ENCODE data around the gene ETDB. TPM values are rescaled to one million over a fixed set of nuclear protein-coding genes. Genes with fewer than 3 reads are reported as not detected.
A peak's percentile ranks its signal among the peaks of the same experiment; 100 is the strongest.
"Not testable (repeated sequence)": the region's sequence is repeated elsewhere in the genome, so short reads cannot be mapped to it uniquely, and the experiment has no call there.

ETDB gene
- not detected in 2 replicates for total RNA-seq (2014; rRNA removed; shearing (Covaris generic))

DNA sequence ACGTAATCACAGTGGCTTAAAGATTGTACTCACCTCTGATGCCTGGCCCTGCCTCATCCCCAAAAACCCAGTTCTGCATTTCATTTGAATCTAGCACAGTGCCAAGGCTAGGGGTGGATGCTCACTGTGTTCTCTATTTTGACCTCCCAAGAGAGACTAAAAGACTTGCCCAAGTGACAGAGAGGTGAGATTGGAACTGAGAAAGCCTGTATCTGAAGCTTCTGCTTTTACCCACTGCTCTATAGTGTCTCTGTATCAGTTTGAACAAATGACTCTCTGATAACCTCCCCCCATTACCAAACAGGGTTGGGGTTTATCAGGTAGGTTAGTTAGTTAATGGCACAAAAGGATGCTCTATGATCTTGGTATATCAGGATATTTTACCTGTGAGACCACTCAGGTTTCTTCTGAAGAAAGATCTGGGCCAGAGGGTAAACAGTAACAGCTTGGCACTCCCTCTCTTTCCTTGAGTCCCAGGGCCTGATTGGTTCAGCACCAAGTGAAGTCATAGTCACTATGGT, at the start of gene ETDB:
ETDB (minus strand) TSS at position 471 of the 521 bp plus-strand sequence. CDS start 1,265 bp downstream, outside the sequence.
- DNase-seq (ENCODE audit: low spot score) = not testable (repeated sequence)

DNA sequence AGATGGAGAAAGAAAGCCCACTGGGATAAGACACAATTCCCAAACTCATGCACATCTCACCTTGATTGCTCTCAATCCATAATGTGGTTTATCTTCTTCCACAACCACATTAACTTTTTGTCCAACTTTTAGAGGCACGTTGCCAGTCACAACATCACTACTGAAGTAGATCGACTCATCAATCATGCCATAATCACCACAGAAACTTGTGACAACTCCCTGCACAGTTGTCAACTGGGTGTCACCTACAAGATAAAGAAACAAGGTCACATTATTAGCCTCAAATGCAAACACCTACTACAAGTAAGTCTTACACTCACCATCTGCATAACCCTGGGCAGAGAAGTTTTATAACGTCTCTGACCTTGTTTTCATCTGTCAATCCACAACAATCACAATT, 49.2 kb upstream of the ETDB start:
- not testable (repeated sequence) for DNase-seq (ENCODE audit: low spot score)

DNA sequence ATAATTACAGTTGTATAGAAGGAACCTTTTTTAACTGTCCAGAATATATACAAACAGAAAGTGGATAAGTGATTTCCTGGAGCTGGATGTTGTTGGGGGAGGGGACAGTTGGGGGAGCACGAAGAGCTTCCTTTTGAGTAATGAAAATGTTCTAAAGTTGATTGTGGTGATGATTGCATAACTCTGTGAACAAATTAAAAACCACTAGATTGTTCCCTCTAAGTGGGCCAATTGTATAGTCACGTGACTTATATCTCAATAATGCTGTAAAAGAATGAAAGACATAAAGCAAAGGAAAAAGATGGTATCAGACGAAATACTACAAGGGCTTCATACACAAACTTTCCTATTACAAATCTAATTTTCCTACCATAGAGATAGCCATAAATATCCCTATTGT, 48.2 kb upstream of the ETDB start:
- no peak for DNase-seq (ENCODE audit: low spot score)

DNA sequence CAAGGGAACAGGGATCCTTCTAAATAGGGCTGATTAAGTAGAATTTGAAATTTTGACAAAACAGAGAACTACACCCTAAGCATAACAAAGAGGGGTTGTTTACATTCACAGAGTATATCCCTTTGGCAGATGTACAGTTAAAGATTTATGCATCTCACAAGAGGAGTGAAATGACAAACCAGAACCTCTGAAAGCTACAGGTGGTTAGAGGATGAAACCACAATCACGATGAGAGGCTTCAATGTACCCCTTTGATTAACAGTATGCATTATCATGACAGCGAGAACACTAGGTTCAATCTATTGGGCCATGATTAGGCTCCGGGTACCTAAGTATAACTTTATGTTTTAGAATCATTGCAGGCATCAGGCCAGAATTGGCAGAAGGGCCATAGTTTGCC, 34.4 kb upstream of the ETDB start:
- not testable (repeated sequence) for DNase-seq (ENCODE audit: low spot score)

DNA sequence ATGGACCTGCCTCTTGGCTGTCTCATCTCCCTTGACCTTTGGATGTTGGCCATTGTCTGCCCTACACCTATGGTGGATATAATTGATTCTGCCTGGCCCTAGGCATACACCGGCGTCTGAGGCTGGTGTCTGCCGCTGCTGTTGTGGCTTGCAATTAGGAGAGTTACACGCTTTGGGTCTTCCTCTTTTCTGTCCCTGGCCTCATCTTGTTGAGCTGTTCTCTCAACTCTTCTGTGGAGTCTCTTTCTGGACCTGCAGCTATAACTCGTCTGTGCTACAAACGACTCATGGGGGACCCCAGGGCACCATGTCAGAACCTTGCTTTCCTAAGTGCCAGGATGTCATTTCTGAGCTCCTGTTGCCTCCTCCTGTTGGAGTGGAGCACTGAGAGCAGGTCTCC, 5.8 kb upstream of the ETDB start:
- not testable (repeated sequence) for DNase-seq (ENCODE audit: low spot score)

DNA sequence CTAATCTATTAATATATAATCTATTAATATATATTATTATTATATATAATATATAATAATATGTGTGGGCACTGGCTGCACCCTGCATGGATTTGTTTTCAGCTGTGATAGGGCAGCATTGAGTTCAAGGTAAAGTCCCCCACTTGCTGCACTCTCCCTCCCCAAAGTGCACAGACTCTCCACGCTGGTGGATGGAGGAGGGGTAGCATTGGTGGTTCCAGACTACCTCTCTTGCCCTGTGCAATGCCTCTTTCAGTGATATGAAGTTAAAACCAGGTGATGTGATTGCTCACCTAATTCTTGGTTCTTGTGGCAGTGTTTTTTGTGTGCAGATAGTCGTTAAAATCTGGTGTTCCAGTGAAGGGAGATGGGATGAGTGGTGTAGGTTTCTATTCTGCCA, 4.3 kb downstream of the ETDB start:
- not testable (repeated sequence) for DNase-seq (ENCODE audit: low spot score)

DNA sequence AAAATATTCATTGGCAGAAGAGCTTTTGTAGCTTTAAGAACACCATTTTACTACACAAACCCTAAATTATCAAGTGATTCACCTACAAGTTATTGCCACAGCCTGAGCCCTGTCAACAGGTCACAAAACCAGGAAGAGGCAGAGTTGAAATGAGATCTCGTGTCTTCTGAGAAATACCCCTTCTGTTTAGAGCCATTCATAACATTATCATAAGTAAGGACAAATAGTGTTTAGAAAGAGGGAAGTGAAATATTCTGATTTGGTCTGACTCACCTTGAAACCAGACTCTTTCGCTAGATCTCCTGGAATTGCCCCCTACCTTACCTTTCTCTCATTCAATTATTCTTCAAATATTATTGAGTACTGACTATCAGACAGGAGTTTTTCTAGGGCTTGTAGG, 5.9 kb downstream of the ETDB start:
- DNase-seq (ENCODE audit: low spot score) = no peak

DNA sequence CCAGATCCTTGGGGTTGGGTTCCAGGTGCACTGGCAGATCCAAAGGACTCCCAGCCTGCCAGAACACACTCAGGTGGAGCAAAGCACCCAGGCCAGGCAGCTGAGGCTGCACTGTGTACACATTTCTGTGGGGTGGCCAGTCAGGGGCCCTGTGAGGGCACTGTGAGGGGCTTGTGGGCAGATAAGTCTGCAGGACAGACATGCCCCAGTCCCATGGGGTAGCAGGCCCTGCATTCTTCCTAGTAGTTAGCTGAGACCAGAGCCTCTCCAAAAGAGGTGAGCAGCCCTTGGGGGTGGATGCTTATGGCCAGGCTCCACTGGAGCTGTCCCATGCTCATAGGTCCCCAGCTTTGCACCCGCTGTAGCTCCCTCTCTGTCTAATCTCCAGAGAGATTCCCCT, 7.6 kb downstream of the ETDB start:
- no peak for DNase-seq (ENCODE audit: low spot score)

DNA sequence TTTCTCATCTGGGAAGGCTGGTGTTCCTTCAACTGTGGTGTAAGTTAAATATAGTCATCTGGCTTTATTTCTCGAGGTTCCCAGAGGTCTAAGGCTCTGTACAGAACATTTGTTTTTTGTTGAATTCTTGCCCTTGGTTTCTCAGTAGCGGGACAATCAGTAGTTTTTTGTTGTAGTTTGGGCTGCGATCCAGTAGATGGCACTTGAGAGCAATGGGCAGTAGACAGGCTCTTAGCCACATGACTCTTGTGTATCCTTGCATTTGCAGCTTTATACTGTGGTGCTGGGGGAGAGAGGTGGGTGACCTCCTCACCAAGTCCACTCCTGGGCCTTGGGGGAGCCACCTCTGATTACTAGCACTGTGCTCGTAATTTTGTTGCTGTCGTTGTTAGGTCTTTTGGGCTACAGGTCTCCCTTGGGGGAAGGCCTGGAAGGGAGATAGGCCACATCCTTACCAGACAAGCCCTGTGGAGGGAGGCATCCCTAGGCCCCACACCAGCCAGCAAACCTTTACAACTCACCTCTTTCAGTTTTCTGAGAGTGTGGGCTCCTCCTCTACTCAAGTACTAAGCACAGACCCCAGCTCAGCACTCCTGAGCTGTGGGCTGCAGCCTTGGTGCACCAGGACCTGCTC, 8.1 kb downstream of the ETDB start:
- peak; percentile 0 for DNase-seq (ENCODE audit: low spot score)

DNA sequence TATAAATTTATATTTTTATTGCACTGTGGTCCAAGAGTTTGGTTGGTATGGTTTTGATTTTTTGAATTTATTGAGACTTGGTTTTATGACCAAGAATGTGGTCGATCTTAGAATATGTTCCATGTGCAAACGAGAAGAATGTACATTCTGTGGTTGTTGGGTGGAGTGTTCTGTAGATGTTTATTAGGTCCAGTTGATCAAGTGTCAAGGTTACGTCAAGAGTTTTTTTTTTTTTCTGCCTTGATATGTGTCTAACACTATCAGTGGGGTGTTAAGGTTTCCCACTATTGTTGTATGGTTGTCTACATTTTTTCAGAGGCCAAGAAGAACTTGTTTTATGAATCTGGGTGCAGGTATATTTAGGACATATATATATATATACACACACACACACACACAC, 10.8 kb downstream of the ETDB start:
- DNase-seq (ENCODE audit: low spot score) = no peak

DNA sequence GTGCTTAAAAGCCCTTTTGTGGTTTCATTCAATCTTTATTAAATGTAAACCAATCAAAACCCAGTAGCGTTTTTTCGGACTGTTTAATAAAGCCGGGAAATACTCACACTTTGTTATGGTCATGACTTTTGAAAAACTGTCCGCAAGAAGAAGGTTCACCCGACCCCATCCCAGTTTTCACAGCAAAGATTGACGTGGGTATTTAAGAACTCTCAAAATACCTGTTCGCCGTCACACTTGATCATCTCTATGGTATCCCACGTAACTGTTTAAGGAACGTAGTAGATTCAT, 20.9 kb downstream of the ETDB start:
- no peak for DNase-seq (ENCODE audit: low spot score)

DNA sequence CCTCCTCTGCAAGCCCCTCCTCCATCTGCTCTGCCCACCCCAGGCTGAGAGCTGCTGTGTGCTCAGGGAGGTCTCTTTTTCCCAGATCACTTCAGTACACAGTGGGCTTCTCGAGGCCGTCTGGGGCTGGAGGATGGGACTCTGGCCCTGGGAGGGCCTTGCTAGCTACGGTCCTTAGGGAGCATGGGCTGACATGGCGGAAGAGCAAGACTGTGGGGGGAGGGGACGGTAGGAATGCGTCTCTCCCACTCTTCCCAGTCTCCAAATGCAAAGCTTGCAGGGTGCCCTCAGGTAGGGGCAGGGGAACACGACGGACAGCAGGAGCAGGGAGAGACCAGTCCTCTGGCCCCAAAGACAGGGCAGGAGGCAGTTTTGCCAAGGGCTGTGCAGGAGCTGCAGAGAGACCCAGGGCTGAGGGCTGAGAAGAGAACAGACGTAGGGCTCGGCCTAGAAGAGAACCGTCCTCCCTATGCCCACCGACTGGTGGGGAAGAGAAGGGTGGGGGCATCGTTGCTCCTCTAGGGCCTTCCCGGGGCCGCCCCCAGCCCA, 23.1 kb downstream of the ETDB start:
- not testable (repeated sequence) for DNase-seq (ENCODE audit: low spot score)

DNA sequence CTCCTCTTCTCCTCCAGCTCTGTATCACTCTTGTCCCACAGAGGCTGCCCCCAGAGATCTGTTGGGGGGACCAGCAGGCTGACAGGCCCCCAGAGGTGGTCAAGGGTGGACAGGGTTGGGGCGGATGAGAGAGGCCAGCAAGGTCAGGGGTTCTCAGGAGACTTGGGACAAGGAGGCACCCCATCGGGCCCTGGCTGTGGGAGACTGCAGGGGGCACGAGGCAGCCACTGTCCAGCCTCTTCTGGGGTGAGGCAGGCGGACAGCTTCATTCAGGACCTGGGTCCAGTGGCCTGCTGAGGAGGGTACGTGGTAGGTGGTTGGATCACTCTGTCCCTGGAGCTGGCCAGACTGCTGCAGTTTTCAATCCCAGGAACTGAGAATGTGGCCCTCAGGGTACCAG, 24.6 kb downstream of the ETDB start:
- DNase-seq (ENCODE audit: low spot score) = no peak

DNA sequence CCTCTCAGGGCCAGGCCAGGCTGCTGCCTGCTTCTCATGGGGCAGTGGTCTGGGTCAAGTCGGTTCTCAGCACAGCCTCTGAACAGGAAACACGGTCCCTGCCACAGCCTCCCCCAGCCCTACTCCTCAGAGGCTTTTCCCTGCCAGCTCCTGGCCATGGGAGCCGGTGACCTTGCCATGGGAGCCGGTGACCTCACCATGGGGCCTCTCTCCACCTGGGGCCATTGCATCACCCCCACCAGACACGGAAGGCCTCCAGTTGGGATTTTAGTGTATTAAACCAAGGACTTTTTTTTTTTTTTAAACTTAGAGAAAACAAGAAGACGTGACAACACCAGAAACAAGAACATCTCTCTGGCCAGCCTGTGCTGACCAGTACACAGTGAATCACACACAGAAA, 25.6 kb downstream of the ETDB start:
- no peak for DNase-seq (ENCODE audit: low spot score)

DNA sequence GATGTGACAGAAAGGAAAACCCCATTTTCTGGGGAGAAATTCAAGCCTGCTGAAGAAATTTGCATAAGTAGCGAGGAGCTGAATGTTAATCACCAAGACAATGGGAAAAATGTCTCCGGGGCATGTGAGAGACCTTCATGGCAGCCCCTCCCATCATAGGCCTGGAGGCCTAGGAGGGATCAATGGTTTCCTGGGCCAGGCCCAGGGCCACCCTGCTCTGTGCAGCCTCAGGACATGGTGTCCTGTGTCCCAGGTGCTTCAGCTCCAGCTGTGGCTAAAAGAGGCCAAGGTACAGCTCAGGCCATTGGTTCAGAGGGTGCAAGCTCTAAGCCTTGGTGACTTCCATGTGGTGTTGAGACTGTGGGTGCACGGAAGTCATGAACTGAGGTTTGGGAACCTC, 31.2 kb downstream of the ETDB start:
- DNase-seq (ENCODE audit: low spot score) = no peak

DNA sequence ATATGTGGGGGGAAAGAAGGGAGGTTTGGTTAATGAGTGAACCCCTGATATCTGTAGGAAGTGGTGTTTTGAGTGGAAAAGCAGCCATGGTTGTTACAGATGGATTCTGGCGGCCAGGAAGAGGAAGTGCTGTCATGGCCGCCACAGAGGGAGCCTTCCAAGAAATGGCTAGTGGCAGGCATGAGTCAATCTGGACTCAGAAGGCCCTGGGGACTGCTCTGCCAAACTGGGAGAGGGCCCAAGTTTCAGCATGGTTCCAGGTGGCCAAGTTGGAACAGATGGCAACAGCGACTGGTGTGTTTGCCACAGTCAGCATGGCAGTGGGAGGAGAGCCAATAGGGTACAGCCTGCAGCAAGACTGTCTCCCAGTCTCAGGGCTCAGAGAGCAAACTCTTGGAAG, 32.5 kb downstream of the ETDB start:
- DNase-seq (ENCODE audit: low spot score) = no peak

DNA sequence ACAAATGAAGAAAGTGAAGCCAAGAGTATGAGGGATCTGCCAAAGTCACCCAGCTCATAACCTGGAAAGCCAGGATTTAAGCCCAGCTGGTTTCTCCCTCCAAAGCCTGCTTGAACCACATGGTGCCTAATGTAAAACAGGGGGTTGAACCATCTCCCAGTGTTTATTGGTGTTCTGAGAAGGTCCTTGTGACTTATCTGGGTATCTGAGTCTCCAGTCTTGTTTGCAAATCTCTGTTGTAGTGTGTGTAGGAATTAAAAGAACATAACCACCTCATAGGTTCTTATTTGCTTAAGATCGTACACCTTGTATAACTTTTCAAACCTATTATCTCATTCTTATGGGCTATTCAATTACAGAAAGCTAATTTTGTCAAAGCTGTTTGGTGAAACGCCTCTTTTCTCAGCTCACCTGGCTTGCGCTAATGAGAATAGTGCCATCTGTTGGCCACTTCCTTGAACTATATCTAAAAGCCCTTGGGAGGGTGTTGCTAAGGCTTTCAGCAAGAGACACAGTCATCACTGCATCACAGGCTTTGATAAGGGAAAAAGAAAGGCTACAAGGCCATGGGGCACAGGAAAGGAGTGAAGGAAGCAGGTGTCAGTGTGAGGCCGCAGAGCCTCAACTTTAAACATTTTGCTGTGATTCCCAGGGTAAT, 34.0 kb downstream of the ETDB start:
- peak; percentile 30 for DNase-seq (ENCODE audit: low spot score)

DNA sequence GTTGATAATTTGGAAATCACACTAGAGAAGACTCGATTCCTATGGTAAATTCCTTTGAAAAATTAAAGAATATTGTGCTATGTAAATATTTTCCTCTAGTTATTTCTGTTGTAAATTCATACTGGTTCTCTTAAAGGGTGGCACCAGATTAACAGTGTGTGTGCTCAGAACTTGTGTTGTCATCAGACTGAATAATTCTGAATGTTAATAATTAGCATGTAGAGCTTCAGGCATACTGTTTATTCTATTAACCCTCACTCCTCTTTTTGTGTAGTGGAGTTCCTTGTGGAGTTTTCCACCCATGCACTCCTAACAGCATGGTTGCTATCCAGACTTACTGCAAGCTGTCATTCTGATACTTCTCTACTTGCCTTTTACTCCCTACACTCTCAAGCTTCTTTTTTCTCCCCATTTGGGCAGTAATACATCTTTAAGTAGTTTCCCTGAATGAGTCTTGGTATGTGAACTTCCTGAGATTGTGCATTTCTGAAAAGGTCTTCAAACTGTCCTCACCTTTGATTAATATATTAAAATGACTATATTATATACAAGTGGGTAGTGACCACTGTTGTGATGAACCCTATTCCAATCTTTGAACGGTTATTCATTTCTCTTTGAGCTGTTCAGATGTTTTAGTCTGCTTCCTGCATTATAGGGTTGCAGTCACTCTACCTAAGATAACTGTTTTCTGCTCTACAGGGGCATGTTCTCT, 38.5 kb downstream of the ETDB start:
- DNase-seq (ENCODE audit: low spot score) = no peak

Measured in A172 (cell line).